Osteocyte (in vitro differentiated cells): ENCODE results near the gene CCNI2. TPM values are rescaled to one million over a fixed set of nuclear protein-coding genes. Genes with fewer than 3 reads are reported as not detected.
A peak's percentile ranks its signal among the peaks of the same experiment; 100 is the strongest.

Experiments
- DNase-seq: peaks from one replicate; pipeline ENCODE4 v3.0.0; 2021; ENCODE audit warnings: mixed read lengths; ENCODE audit not compliant: unreplicated experiment; ENCODE audit errors: extremely low spot score
- H3K27ac Mint-ChIP-seq: one replicate; pipeline ENCODE4 v1.8.0; 2021; ENCODE audit warnings: mild to moderate bottlenecking, mixed read lengths; ENCODE audit not compliant: unreplicated experiment
- H3K27me3 Mint-ChIP-seq: one replicate; pipeline ENCODE4 v1.8.0; 2021; ENCODE audit warnings: mixed read lengths; ENCODE audit not compliant: unreplicated experiment
- H3K36me3 Mint-ChIP-seq: one replicate; pipeline ENCODE4 v1.8.0; 2021; ENCODE audit warnings: mixed read lengths; ENCODE audit not compliant: unreplicated experiment
- H3K4me1 Mint-ChIP-seq: one replicate; pipeline ENCODE4 v1.8.0; 2021; ENCODE audit warnings: mixed read lengths; ENCODE audit not compliant: unreplicated experiment
- H3K4me3 Mint-ChIP-seq: one replicate; pipeline ENCODE4 v1.8.0; 2021; ENCODE audit warnings: mild to moderate bottlenecking, moderate library complexity, mixed read lengths; ENCODE audit not compliant: unreplicated experiment
- H3K9me3 Mint-ChIP-seq: one replicate; pipeline ENCODE4 v1.8.0; 2021; ENCODE audit warnings: mixed read lengths; ENCODE audit not compliant: unreplicated experiment
- total RNA-seq: library from RNA; stranded (reverse); gene quantifications from 2 replicates; pipeline ENCODE4 v1.2.1, GENCODE V29; 2021
- TF ChIP-seq, protein P1 (sequence below): fragments of 200-600 bp; sonication (generic); IDR thresholded peaks from 2 replicates; pipeline ENCODE4 v1.5.0; 2021; ENCODE audit warnings: antibody characterized with exemption, mild to moderate bottlenecking, moderate library complexity

CCNI2 gene
- total RNA-seq, 1 donor from 2014 or later: not detected

DNA sequence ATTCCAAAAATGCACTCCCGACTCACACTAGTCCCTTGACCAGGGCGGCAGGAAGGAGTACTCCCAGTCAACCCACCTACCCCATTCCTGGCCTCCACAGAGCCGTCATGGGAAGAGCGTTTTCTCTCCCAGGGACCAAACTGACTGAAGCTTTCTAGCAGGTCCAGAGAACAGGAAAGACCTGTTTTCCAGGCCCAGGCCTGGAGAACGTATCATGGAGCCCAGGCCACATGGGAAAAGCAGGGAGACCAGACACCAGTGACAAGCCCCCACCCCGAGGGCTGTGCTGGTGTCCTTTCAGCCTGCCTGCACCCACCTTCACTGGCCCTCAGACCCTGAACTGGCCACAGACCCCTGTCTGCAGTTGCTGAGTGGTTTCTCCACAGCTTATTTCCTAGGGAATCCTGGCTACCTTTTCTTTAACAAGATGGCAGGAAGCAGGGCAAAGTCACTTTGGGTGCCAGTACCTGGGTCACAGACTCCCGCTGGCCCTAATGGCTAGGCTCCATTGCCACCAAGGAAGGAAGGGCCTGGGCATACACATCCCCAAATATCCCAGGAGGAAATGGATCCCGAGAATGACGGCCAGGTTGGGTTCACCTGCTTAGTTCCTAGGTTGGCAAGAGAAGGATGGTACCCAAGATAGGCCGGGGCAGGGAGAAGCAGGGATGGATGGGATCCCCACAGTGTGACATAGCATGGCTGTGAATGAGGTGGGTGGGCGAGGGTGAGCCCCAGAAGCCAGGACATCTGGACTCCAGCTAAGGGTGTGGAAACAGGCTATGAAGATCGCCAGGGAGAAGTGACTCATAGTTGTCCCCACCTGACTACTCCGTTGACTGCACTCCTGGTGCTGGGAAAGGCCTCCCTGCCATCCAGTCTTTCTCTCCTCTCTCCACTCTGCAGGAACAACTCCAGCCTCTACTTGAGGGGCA is 12.2 kb downstream of the CCNI2 start:
- no peaks in the 10 kb centered on the region for H3K4me1 Mint-ChIP-seq
- TF ChIP-seq, protein P1, sequence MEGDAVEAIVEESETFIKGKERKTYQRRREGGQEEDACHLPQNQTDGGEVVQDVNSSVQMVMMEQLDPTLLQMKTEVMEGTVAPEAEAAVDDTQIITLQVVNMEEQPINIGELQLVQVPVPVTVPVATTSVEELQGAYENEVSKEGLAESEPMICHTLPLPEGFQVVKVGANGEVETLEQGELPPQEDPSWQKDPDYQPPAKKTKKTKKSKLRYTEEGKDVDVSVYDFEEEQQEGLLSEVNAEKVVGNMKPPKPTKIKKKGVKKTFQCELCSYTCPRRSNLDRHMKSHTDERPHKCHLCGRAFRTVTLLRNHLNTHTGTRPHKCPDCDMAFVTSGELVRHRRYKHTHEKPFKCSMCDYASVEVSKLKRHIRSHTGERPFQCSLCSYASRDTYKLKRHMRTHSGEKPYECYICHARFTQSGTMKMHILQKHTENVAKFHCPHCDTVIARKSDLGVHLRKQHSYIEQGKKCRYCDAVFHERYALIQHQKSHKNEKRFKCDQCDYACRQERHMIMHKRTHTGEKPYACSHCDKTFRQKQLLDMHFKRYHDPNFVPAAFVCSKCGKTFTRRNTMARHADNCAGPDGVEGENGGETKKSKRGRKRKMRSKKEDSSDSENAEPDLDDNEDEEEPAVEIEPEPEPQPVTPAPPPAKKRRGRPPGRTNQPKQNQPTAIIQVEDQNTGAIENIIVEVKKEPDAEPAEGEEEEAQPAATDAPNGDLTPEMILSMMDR: no peak
- peaks cover 38% of the 10 kb centered on the region for H3K36me3 Mint-ChIP-seq
- peak; percentile 69 for DNase-seq
- no peaks in the 10 kb centered on the region for H3K27me3 Mint-ChIP-seq
- H3K4me3 Mint-ChIP-seq: no peak overlapping the region
- no peaks in the 10 kb centered on the region for H3K9me3 Mint-ChIP-seq
- no peak overlapping the region for H3K27ac Mint-ChIP-seq

DNA sequence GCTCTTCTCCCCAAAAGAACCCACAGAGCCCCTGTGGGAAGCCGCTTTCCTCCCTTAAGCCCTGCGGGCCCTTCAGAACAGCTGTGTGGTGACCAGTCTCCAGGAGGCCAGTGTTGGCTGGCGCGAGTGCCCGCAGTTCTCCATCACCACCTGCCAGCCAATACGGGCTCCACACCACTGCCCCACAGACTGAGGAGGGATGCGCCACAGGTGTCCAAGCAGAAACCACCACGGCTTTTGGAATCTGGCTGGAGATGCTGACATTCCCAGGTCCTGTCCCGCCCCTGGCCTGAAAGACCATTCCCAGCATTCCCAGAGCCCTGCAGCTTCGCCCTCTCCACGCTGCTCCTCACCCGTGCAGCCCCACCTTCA is 12.8 kb downstream of the CCNI2 start:
- no peaks in the 10 kb centered on the region for H3K27me3 Mint-ChIP-seq
- no peak overlapping the region for H3K27ac Mint-ChIP-seq
- peak; percentile 73 for DNase-seq
- no peaks in the 10 kb centered on the region for H3K9me3 Mint-ChIP-seq
- no peak overlapping the region for H3K4me3 Mint-ChIP-seq
- TF ChIP-seq, protein P1: no peak
- no peaks in the 10 kb centered on the region for H3K4me1 Mint-ChIP-seq
- peaks cover 41% of the 10 kb centered on the region for H3K36me3 Mint-ChIP-seq

DNA sequence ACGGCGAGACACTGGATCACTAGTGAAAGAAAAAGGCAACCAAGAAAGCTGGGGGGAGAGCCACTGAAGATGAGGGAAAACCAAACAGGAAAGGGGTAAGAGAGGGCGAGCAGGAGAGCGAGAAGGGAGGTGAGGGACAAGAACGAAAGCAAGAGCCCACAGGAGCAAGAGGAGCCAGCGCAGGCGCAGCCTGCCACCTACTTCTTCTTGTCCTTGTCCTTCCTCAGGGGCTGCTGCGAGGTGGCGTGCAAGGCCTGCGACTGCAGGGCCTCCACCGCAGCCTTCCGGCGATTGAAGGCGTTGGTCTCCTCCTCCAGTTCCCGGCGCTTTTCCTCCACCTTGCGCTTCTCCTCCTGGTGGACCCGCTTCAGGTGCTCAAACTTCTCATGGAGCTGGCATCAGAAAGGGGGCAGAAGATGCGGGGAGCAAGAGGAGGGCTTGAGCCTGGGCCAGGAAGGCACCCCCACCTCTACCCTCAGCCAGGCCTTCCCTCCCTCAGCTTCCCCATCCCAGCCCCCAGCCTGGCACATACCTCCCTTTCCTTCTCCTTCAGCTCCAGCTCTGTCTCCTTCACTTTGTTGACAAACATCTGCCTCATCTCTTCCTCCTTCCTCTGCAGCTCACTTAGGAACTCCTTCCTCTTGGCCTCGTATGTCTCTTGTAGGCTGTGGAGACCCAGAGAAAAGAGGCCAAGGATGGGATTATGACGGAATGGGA is 13.5 kb downstream of the CCNI2 start:
- Mint-ChIP-seq H3K36me3 (peaks cover 38% of the 10 kb centered on the region), H3K4me3 (no peak overlapping the region), H3K4me1 (peaks cover 3% of the 10 kb centered on the region), H3K9me3 (no peaks in the 10 kb centered on the region), H3K27ac (no peak overlapping the region), H3K27me3 (no peaks in the 10 kb centered on the region)
- TF ChIP-seq, protein P1: no peak
- no peak for DNase-seq

DNA sequence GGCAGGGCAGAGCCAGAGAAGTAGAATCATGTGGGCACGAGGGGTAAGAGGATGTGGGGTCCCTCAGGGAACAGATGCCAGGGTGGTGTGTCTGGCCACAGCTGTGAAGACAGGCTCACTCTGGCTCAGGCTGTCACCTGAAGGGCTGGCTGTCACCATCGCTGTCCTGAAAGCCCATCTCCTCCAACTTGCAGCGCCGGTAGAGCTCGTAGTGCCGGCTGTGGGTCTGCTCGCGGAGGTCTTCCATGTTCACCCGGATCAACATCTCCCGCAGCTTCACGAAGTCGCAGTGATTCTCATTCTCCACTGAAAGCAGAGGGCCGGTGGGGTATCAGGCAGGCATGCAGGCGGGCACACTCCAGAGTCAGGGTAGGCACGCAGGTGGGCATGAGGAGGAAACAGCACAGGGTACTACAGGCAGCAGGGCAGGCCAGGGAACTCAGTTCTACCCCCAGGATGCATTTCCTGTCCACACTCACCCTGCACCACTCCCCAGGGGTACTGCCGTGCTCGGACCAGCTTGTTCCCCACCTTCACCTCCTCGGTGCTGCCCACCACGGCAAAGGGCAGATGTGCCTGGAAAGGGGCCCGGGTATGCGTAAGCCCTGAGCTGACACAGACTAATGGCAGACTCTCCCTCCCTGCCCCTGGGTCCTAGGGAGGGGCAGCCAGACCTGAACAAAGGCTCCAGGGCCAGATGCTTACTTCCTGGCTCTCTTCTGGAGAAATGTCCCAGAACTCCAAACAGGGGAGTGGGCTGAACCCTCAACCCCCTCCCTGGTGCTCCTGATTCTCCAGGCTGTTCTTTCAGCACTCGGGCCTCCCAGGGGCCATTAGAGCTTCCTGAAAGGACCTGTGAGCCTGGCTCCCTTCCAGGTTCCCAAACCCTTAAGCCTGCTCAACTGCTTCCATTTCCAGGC is 14.4 kb downstream of the CCNI2 start:
- Mint-ChIP-seq H3K36me3 (peaks cover 37% of the 10 kb centered on the region), H3K4me1 (peaks cover 3% of the 10 kb centered on the region), H3K27ac (no peak overlapping the region), H3K9me3 (no peaks in the 10 kb centered on the region), H3K27me3 (no peaks in the 10 kb centered on the region), H3K4me3 (no peak overlapping the region)
- TF ChIP-seq, protein P1: no peak
- DNase-seq: no peak
